ENCODE measurements around the gene SCG5.

- TF ChIP-seq CTCF (IDR thresholded peaks at IDR 0.05; ENCODE audit: insufficient read depth, low read depth, low read length) (no peak), EZH2 (IDR thresholded peaks at IDR 0.05; ENCODE audit: insufficient read depth, low read length) (no peak)
Observed at GRCh38 chr15:32718227-32718820, 76.8 kb downstream of the SCG5 start.

All from astrocyte (in vitro differentiated cells and primary cell).